GM18867 (cell line): ENCODE data around the gene NEUROD2.
"Not testable (repeated sequence)": the region's sequence is repeated elsewhere in the genome, so short reads cannot be mapped to it uniquely, and the experiment has no call there.

Experiments
- ATAC-seq: cut with Tn5 transposase; IDR thresholded peaks from one replicate; pipeline ENCODE4 v1.9.1; 2021; ENCODE audit warnings: mild to moderate bottlenecking, moderate library complexity; ENCODE audit not compliant: unreplicated experiment

The NEUROD2 gene

DNA sequence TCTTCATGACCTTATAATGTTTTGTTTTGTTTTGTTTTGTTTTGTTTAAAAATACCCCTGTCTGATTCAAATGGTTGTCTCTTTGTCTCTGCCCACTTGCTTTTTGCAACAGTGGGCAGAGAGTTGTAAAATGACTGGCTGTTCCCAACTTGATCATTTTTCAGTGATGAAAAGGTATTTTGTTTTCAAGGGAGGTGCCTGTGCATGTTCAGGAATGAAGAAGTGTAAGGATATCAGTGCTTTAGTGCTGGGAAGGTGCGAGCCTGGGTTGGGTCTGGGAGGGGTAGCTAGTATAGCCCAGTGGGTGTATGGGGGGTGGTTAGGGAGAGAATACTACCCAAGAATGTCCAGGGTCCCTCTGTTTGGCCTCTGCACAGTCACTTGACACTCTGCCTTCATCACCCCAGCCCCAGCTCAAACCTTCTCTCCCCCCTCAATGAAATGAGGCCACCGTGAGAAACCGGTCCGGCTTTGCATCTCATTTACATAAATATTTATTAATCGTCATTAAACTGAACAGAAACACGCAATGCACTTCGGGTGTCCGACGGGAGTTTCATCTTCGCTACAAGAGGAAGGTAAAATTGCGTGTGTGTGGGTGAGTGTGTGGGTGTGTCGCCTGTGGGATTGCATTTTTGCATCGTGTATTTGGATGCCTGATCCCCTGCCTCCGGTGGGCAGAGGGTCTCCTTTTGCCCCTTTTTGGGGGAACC is 4.3 kb downstream of the NEUROD2 start:
- no peak for ATAC-seq

DNA sequence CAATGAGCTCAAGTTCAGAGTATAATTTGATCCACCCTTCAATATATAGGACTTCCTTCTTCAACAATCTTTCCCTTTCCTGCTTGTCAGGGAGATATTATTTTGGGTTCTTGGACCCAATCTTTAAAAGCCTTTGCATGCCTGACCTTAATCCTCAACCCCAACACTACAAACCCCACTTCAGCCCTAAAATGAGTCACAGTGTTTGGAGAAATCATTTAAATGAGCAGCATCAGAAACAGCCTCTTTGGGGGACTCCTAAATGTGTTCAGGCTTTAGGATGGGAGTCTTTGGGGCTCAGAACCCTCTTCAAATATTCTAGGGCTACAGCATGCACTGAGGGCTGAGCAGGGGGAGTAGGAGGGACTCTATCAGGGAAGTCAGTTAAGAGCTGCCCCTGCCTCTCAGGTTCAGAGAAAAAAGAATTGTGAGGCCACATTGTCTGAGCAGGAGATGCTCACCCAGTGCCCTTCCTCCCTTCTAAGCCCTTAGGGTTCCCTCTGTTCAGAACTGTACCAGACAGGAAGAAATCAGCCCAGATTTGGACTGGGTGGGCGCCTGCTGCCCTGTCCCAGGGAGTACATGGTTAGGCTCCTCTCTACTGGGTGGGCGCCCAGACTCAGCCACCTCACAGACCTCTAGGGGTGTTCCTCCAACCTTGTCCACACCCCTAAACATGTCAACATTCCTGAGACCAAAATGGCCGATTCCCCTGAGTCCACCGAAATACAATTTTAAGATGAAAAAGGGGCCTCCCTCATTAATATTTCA is 5.0 kb downstream of the NEUROD2 start:
- no peak for ATAC-seq

DNA sequence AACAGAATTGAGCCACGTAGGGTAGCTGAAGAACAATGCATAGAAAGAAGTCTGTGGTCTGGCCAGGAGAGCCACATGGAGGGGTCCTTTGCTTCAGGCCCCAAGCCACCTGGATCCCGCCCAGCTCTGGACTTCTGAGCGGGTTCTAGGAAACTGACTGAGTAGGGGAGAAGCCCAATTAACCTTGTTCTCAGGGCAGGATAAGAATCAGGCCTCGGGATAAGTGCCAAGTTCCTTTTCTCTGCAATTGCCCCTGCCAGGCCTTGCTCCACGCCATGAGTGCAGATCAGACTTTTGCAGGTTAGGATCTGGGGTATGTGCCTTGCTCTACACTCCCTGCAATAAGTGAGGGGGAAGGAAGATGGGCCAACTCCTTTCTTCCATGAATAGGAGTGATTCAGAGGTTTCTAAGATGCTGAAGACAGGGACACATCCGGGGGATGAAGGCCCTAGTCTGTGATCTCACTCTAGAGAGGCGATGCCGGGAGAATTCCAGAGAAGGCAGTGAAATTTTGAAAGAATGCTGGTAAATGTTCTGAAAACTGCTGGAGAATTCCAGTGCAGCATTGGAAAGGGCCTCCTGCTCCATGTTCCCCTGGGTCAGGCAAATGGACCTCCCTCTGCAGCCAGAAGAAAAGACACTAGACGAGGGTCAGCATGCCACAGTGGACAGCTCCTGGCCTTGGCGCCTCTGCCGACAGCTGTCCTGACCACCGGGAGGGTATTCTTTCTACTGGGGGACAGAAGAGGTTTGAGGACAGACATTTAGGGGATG is 5.8 kb downstream of the NEUROD2 start:
- no peak for ATAC-seq

DNA sequence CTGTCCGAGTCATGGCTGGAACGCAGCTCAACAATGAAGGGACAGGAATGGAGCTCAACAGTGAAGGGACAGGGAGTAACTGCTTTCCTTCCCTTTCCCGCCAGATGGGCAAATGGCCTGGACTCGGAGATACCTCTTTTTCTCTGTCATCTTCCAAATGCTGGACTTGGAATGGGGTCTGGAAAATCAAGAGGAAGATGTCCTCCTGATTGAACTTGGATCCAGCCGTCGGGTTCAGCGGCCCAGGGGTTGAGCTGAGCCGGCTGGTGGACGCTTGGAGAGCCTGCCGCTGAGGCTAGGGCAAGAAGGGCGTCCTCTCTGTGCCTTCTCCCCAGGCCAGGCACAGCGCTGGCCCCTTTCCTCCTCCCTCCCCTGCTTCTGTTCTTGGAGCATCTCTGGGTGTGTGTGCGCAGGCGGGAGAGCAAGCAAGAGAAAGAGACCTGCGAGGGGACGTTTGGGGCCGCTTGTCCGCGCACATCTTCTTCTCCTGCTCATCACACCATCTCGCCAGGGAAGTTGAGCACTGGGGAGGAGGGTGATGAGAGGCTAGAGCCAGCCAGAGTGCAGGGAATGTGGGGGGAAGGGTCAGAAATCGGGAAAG is 6.6 kb downstream of the NEUROD2 start:
- ATAC-seq, result no peak

DNA sequence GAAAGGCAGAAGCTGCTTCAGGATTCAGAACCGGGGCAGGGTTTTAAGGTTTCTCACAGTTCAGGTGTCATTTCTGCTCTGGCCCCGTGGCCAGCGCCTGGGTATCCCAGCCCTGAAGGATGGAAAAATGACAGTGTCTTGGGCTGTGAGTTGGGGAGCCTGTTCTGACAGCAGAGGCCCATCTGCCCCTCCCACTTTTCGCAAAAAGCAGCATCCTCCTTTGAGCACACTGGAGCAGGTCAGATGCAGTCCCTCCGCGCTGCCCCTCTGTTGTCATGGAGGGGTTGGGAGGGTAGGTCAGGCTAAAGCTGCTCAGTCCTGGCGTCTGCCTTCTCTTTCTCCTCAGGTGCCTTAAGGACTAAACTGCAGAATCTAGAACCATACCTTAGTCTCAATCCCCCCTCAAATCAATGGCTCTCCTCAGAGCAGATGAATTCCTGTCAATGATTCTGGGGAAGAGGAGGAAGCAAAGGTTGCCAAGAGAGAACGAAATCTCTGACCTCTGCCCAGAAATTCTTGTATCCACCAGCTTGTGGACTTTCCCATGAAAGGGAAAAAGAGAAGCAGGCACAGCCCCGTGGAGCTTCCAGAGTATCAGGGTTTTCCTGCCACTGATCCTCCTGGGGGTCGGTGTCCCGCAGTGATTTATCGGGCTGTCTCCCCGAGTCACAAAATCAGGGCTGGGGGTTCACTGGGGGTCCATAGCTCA is 7.3 kb downstream of the NEUROD2 start:
- no peak for ATAC-seq

DNA sequence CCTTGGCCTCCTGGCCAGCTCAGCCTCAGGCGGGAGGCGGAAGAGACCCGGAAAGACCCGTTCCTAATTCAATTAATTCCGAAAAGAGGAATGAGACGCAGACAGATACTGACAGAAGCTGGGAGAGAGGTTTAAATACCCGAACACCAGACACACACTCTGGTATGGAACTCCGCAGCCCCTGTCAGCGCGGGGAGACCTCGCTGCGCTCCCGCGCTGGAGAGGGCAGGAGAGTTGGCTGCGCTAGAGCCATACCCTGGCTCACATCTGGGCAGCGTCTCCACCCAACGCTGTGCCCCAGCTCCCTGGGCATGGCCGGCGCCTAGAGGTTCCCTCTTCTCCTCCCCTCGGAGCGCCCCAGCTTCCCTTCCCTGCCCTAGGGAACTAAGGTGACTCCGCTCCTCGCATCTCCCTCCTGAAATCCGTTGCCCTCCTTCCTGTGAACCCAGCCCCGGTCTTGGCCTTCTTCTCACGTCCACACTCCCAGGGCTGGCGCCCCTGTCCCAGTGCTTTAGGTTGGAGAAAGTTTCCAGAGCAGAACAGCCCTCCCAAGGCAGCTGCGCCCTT is 8.0 kb downstream of the NEUROD2 start:
- no peak for ATAC-seq

DNA sequence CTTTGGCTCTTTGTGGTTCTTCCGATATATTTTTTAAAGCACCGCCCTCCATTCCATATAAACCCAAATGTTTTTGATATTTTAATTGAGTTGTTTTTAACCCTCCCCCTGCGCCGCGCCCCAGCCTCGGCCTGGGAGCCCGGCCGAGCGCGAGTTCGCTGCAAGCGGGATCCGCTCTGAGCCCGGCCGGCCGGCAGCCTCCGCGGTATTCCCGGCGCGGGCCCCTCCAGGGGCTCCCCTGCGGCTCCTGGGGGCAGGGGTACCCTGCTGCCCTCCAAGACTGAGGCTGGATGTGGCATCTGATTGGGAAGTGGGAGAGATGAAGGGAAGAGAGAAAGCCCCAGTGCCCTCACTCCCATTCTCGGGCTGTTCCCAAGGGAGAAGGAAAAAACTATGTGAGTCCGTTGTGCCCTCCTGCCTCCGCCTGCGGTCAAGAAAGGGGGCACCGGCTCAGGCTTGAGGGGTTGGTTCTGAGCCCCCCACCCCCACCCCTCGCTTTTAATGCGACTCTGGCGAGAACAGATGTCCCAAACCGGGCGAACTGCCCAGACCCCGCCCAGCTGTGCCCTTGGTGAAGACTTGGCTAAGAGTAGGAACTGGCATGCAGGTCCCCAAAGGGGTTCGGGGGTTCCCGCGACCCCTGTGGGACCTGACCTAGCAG is 8.6 kb downstream of the NEUROD2 start:
- no peak for ATAC-seq

DNA sequence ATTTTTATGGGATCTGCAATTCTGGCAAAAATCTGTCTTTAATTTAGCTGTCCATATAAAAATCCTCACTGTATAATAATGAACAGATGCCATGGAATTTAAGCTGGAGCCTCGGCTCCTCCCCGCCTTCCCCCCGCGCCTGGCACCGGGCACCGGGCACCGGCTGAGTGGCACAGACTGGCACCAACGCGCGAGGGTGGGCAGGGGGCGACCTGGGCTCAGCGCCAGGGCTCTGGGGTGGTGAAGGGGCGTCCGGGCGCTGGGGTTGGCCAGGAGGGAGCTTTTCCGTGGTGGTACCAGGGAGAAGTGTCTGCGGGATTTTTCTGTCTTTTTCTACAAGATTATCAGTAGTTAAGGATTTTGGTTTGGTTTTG is 9.1 kb downstream of the NEUROD2 start:
- no peak for ATAC-seq

DNA sequence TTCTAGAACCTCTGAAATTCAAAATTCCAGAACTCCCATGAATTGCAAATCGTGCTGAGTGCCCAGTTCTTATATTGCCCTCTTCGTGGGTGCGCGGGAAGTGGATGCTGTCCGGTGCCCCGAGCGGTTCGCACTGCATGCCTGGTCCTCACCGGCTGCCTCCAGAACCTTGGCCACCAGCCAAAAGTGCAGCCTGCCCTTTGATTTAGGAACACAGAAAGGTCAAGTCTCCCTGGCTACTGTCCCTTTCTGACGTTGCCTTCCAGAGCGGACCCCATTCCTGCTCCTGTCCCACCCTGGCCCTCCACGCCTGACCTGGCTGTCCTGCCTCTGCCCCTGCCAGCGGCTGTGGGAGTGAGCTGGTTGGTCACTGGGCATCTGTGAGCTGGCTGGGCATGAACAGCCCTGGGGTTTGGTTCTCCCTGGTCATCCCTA is 9.7 kb downstream of the NEUROD2 start:
- no peak for ATAC-seq

DNA sequence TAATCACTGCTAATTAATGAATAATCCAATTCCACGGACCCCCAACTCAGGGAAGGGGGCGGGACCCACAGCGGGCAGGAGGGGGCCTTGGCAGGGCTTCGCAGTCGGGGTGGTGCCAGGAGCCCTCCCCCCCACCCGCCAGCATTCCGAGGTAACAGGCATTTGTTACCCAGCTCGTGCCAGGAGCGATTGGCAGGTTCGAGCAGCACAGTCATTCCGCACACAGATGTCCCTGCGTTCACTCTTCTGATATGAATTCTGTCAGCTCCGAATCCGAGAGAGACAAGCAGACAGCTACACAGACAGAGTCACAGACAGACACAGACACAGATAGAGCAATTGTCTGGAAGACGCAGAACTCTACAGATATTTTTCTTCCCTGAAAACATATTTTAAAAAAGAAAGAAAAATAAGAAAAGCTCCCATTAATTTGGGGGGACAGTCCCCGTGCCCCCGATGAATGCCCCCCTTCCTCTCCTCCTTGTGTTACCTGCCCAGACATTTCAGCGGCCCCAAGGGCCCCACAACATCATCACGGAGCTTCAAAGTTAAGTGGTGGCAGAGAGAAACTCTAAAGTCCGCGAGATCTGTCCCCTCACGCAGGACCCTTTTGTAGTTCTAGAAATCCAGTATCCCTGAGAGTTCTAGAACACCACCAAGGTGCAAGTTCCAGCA is 10.2 kb downstream of the NEUROD2 start:
- no peak for ATAC-seq

DNA sequence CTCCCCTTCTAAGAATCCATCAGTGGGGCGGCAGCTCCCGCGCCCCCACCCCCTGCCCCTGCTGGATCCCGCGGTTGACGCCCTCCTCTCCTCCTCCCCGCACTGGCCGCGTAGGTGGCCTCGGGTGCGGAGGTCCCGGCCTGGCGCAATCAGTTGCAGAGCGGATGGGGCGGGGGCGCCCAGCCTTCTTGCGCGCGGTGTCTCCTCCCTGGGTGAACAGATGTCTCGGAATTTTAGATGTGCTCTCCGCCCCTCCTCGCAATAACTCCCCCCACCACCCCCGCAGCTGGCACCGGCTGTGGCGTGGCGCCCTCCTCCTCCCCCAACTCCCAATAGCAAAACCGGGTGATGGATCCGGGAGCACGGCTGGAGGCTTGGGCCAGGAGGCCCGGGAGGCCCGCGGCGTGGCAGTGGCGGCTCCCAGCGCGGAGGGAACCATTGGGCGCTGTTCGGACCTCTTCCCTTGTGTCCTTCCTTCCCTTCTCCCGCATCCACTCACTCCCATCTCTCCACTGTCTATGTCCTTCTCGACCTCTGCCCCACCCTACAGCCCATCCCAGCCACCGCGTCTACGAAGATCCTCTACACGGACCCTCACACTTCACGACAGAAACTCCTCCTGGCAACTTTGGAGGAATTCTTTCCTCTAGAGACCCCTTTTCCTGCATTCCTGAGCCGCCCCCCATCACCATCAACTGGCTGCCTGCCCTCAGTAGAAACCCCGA is 11.0 kb downstream of the NEUROD2 start:
- ATAC-seq, result no peak

DNA sequence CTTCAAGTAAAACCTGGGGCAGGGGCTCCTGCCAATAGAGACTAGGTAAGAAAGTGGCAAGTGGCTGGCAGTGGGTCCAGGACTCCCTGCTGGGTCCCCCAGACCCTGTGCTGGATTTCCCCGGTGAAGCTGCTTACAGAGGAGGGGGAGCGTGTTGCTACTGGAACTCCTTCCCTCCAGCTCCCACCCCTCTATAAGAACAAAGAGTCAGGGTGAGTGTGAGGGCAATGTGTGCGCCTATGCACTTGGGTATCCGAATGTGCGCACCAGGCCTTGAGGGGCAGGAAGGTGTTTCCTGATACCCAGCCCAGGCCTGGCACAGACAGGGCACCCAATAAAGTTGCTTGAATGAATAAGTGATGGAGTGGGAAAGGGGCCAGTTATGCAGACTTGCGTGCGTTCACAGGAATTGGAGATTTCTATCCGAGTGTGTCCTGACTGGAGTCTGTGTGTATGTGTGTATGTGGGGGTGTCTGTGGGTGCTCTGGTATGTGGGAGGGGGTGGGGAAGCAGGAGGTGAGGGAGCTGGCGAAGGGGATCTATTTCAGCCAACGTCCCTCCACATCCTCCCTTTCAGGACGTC is 11.7 kb downstream of the NEUROD2 start:
- ATAC-seq, result no peak

DNA sequence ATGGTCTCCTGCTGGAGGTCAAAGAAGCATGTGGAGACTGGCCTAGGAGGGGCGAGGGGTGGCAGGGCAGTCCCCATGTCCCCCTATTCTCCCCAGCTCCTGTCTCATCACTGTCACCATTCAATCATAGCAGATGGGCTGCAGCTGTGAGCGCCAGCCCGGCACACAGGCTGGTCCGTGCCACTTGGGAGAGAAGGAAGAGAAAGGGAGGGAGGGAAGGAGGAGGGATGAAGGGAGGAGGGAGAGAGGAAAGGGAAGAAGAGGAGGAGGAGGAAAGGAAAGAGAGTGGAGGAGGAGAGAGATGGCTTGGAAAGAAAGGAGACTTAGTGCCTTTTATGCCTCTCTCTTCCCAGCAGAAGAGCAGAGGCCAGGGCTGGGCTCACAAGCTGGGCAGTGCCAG is 12.4 kb downstream of the NEUROD2 start:
- ATAC-seq, result no peak

DNA sequence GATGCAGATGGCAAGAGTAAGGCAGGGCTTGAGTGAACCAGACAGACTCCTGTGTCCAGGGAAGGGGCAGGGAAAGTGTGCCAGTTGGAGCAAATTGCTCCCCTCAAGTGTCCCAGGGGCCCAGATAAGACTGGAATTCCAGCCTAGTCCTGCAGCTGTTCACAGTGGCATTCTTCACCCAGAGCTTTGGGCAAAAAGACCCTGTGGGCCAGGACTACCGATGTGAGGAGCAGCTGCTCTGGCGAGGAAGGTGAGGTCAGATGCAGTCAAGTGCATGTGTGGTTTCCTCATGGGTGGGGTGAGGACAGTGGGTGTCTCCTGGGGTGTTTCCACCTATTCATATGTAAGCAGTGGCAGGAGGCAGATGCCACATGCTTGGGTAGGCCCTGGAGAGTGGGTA is 14.3 kb downstream of the NEUROD2 start:
- ATAC-seq, result no peak

DNA sequence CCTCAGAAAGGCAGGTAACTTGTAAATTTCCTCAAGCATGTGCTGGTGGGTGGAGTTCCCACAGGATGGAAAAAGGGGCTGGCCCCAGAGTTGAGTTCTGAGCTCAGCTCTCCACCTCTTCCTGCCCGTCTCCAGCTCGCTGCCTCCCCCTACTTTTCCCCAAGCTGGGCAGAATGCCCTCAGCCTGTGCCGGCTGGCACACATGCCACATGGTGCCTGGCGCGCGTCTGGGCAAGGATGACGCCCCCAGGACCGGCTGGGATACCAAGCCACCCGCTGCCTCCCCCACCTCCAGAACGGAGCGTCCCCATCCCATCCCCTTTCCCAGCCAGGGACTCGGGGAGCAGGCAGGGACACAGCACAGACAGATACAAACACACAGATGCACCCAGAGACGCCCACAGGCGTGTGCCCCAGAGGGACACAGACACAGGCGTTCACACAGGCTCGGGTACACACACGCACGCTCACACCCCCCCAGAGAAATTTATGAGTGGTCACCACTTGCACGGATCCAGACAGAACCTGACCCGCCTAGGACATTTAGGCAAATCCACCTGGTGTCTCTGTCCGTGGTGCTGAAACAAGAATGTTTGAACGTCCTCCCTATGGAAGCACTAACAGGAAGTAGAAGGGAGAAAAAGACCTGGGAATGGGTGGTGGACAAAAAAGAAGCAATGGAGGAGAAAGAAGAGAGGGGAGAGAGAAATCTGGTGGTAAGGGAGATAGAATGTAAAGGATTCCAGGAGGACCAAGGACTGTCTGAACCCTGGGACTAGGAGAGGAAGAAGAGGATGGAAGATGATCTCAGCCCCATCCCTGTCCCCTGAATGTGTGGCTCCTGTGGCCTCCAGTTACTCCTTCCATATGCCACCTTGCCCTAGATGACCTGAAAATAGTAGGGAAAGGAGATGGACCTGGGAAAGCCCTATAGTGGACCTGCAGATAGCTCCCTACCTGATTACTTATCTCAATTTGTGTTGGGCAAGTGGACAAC is 15.5 kb downstream of the NEUROD2 start:
- no peak for ATAC-seq

DNA sequence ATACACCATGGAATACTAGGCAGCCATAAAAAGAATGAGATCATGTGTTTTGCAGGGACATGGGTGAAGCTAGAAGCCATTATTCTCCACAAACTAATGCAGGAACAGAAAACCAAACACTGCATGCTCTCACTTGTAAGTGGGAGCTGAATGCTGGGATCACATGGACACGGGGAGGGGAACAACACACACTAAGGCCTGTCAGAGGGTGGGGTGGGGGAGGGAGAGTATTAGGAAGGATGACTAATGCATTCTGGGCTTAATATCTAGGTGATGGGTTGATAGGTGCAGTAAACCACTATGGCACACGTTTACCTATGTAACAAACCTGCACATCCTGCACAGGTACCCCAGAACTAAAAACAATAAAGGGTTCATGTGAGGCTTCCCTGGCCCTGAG is 17.5 kb downstream of the NEUROD2 start:
- not testable (repeated sequence) for ATAC-seq

DNA sequence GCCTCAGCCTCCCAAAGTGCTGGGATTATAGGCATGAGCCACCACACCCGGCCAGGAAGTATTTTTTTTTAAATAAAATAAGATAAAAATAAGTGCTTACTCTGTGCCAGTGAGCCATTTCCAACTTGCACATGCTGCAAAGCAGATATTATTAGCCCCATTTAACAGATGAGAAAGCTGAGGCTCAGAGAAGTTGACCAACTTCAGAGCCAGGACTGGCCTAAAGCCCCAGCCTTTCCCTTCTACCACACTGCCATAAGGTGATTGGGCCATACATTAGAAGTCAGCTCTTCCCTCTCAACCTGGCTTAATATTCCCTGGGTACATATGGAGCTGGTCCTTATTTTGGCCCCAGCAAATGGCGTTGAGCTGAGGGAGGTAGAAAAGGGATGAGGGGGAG is 25.1 kb downstream of the NEUROD2 start:
- ATAC-seq, result no peak
